ENCODE measurements around the gene COQ2. TPM values are rescaled to one million over a fixed set of nuclear protein-coding genes. Genes with fewer than 3 reads are reported as not detected.
"Not testable (repeated sequence)": the region's sequence is repeated elsewhere in the genome, so short reads cannot be mapped to it uniquely, and the experiment has no call there.

Gene COQ2
- total RNA-seq, 1 donor from 2014 or later: 14.1 TPM

- no peak overlapping the region for H3K4me3 Mint-ChIP-seq (ENCODE audit: unreplicated experiment)
- no peak for TF ChIP-seq CTCF (IDR thresholded peaks at IDR 0.05; ENCODE audit: unreplicated experiment)
- H3K27ac Mint-ChIP-seq (ENCODE audit: unreplicated experiment): no peak overlapping the region
- peaks cover 2% of the 10 kb centered on the region for H3K27me3 Mint-ChIP-seq (ENCODE audit: unreplicated experiment)
- DNase-seq (ENCODE audit: low spot score): no peak
- peaks cover 50% of the 10 kb centered on the region for H3K4me1 Mint-ChIP-seq (ENCODE audit: unreplicated experiment)
- peaks cover 16% of the 10 kb centered on the region for H3K36me3 Mint-ChIP-seq (ENCODE audit: low read depth, unreplicated experiment)
- no peaks in the 10 kb centered on the region for H3K9me3 Mint-ChIP-seq (ENCODE audit: unreplicated experiment)
These were observed 41.9 kb upstream of the COQ2 start for GRCh38 chr4:83326546-83326945.

GRCh38 chr4:83325306-83325705 is 40.7 kb upstream of the COQ2 start:
- not testable (repeated sequence) for DNase-seq (ENCODE audit: low spot score); H3K4me3 Mint-ChIP-seq (ENCODE audit: unreplicated experiment); H3K27ac Mint-ChIP-seq (ENCODE audit: unreplicated experiment); H3K27me3 Mint-ChIP-seq (ENCODE audit: unreplicated experiment); H3K9me3 Mint-ChIP-seq (ENCODE audit: unreplicated experiment)
- peaks cover 57% of the 10 kb centered on the region for H3K4me1 Mint-ChIP-seq (ENCODE audit: unreplicated experiment)
- peaks cover 22% of the 10 kb centered on the region for H3K36me3 Mint-ChIP-seq (ENCODE audit: low read depth, unreplicated experiment)

- DNase-seq (ENCODE audit: low spot score): no peak
- peak overlapping the region; percentile 96 for H3K27ac Mint-ChIP-seq (ENCODE audit: unreplicated experiment)
- H3K27me3 Mint-ChIP-seq (ENCODE audit: unreplicated experiment): peaks cover 4% of the 10 kb centered on the region
- H3K4me1 Mint-ChIP-seq (ENCODE audit: unreplicated experiment): peaks cover 44% of the 10 kb centered on the region
- H3K4me3 Mint-ChIP-seq (ENCODE audit: unreplicated experiment): peak overlapping the region; percentile 47
- TF ChIP-seq CTCF (IDR thresholded peaks at IDR 0.05; ENCODE audit: unreplicated experiment): no peak
- peaks cover 25% of the 10 kb centered on the region for H3K36me3 Mint-ChIP-seq (ENCODE audit: low read depth, unreplicated experiment)
- no peaks in the 10 kb centered on the region for H3K9me3 Mint-ChIP-seq (ENCODE audit: unreplicated experiment)
These were observed 38.5 kb upstream of the COQ2 start for GRCh38 chr4:83323136-83323535.

GRCh38 chr4:83320548-83320947 is 36.0 kb upstream of the COQ2 start:
- Mint-ChIP-seq H3K36me3 (ENCODE audit: low read depth, unreplicated experiment) (peaks cover 28% of the 10 kb centered on the region), H3K4me1 (ENCODE audit: unreplicated experiment) (peaks cover 33% of the 10 kb centered on the region), H3K9me3 (ENCODE audit: unreplicated experiment) (no peaks in the 10 kb centered on the region), H3K27ac (ENCODE audit: unreplicated experiment) (peak overlapping the region; percentile 94), H3K27me3 (ENCODE audit: unreplicated experiment) (peaks cover 5% of the 10 kb centered on the region), H3K4me3 (ENCODE audit: unreplicated experiment) (no peak overlapping the region)
- peak; percentile 49 for DNase-seq (ENCODE audit: low spot score)
- no peak for TF ChIP-seq CTCF (IDR thresholded peaks at IDR 0.05; ENCODE audit: unreplicated experiment)

- TF ChIP-seq CTCF (IDR thresholded peaks at IDR 0.05; ENCODE audit: unreplicated experiment): no peak
- Mint-ChIP-seq H3K4me1 (ENCODE audit: unreplicated experiment) (peaks cover 30% of the 10 kb centered on the region), H3K36me3 (ENCODE audit: low read depth, unreplicated experiment) (peaks cover 26% of the 10 kb centered on the region), H3K4me3 (ENCODE audit: unreplicated experiment) (no peak overlapping the region), H3K9me3 (ENCODE audit: unreplicated experiment) (no peaks in the 10 kb centered on the region), H3K27me3 (ENCODE audit: unreplicated experiment) (peaks cover 5% of the 10 kb centered on the region), H3K27ac (ENCODE audit: unreplicated experiment) (no peak overlapping the region)
- DNase-seq (ENCODE audit: low spot score): no peak
These were observed 34.1 kb upstream of the COQ2 start for GRCh38 chr4:83318666-83319065.

- DNase-seq (ENCODE audit: low spot score): no peak
- peaks cover 3% of the 10 kb centered on the region for H3K27me3 Mint-ChIP-seq (ENCODE audit: unreplicated experiment)
- H3K27ac Mint-ChIP-seq (ENCODE audit: unreplicated experiment): no peak overlapping the region
- no peaks in the 10 kb centered on the region for H3K9me3 Mint-ChIP-seq (ENCODE audit: unreplicated experiment)
- H3K4me1 Mint-ChIP-seq (ENCODE audit: unreplicated experiment): peaks cover 21% of the 10 kb centered on the region
- H3K4me3 Mint-ChIP-seq (ENCODE audit: unreplicated experiment): no peak overlapping the region
- no peak for TF ChIP-seq CTCF (IDR thresholded peaks at IDR 0.05; ENCODE audit: unreplicated experiment)
- H3K36me3 Mint-ChIP-seq (ENCODE audit: low read depth, unreplicated experiment): peaks cover 22% of the 10 kb centered on the region
These were observed 33.1 kb upstream of the COQ2 start for GRCh38 chr4:83317671-83318070.

Measured in endothelial cell (in vitro differentiated cells).